ENCODE measurements around the gene PAPSS1.
"Not testable (repeated sequence)": the region's sequence is repeated elsewhere in the genome, so short reads cannot be mapped to it uniquely, and the experiment has no call there.

PAPSS1 gene

DNA sequence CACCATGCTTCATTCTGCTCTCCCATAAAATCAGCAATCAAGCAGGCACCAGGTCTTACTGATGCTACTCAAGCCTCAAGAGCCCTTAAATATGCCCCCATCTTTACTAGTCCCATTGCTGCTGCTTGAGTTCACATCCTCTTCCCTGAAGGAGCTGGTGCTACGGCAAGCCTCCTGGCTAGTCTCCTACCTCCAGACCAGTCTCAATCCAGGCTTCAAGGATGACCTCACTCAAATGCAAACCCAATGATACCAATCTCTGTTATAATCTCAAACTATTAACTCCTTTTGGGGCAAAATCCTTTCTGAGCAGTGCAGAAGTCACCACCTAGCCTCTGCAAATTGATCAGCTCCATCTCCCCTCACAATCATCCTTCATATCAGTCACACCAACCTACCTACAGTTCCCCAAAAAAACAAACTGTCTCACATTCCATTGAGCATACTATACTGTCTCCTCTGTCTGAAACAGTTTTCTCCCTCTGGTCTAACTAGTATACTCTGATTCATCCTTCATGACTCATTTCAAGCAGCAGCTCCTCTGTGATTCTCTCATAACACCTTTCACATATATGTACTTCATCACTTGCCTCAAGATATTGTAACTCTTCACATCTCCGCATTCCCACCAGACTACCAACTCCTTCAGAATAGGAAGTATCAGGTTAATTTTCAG is 30.0 kb downstream of the PAPSS1 start:
- DNase-seq (ENCODE audit: low read depth, low spot score) = no peak

DNA sequence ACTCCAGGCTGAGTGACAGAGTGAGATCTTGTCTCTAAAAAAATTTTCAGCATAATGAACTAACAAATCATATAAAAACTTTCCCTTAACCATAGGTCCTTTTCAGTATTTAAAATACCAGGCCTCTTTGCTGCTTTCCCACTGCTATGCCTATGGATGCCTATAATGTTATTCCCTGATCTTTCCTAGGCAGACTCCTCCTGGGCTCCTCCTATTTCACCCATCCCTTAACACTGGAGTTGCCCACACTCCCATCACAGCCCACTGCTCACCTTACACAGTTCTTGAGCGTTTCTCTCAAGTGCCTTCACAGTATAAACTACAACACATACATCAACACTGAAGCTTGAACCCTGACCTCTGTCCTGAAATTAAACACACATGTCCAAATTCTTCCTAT is 31.6 kb downstream of the PAPSS1 start:
- DNase-seq (ENCODE audit: low read depth, low spot score) = no peak

DNA sequence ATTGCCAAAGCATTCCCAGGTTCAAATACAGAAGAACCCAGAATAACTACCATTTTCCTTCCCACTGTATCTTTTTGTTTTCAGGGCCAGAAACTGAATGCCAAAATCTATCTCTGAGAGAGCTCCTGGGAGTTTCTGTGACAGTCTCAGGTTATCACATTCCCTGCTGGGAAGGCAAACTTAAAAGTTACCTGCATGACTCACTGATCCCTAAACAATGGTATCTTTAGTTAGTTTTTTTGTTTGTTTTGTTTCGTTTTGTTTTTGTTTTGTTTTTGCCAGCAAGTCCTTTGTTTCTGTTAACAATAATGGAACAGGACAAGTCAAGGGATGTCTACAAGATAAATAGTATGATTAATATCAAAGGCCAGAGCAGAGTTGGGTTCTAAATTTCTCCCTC is 34.3 kb downstream of the PAPSS1 start:
- DNase-seq (ENCODE audit: low read depth, low spot score) = no peak

DNA sequence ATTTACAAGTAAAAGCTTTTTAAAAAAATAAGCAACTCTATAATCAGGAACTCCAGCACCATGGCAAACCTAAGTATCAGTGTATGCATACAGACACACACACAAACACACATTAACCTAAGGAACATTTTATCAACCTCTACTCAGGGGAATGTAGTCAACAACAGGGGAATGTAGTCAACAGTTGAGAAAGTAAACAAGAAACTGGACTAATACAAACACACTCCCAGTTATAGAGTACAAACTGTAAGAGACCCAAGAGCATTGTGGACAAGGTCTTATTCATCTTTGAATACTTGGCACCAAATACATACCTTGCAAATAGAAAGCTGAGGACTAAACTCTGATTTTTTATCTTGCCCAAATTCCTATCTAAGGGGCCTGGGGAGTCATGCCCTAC is 36.2 kb downstream of the PAPSS1 start:
- DNase-seq (ENCODE audit: low read depth, low spot score) = no peak

DNA sequence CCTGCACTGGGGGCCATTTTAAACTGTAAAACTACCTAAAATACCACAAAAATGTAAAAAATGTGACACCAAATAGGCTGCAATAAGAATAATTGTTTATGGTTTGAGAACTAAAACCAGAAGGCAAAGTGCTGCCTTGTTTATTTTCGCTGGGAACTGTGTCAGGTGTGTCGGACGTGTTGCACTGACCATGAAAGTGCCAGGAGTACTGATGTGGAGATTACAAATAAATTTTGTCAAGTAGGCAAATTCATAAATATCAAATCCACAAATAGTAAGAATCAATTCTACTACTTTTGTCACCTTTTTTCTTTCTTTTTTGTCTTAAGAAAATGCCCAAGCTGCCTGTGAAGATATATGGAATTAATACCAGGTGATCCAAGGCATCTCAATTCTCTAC is 37.7 kb downstream of the PAPSS1 start:
- no peak for DNase-seq (ENCODE audit: low read depth, low spot score)

DNA sequence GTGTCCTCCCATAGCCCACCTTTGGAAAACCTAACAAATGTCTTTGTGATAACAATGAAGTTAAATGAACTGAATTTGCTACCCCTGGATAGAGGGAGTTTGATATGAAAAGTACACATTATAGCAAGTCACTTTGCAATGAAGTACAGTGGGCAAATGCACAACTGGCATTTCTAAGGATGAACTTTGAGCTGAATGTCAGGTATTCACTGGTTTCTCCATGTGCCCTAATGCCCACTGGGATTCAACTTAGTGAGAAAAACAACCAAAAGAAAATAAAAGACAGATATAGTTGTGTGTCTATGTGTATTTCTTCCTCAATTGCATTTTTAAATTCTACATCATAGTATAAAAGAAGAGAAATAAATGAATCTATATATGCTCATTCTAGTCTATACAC is 51.0 kb downstream of the PAPSS1 start:
- DNase-seq (ENCODE audit: low read depth, low spot score) = no peak

DNA sequence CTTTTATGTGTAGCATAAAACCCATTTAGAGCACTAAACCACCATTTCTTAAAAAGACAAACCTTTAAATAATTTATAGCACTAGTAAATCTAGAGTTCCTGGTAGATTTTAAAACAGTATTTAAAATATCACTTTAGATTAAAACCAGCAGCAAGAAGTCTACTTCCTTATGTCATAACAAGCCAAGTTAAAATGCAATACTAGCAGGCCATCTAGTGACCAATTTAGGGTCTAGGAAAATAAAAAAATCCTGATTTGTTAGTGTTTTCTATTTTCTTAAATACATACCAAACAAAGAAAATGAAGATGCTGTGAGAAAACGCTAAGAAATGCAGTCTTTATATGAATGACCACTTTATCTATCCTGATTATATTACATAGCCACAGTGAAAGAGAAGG is 53.9 kb downstream of the PAPSS1 start:
- no peak for DNase-seq (ENCODE audit: low read depth, low spot score)

DNA sequence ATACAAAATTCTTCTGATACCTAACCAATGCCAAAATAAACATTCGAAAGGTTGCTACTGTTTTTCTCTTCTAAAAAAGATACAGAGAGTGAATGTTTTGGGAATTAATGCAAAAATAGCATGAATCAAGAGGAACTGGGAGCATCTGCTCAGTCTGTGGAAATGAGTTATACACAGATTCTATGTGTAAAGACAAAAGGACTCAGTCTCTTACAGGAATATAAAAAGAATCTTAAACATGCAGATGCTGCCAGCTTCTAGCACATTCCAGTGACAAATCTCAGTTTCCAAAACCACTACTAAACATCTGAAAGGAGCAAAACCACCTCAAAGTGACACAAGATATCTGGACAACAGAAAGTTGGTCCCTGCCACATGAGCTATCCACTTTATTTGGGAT is 55.0 kb downstream of the PAPSS1 start:
- DNase-seq (ENCODE audit: low read depth, low spot score) = no peak

DNA sequence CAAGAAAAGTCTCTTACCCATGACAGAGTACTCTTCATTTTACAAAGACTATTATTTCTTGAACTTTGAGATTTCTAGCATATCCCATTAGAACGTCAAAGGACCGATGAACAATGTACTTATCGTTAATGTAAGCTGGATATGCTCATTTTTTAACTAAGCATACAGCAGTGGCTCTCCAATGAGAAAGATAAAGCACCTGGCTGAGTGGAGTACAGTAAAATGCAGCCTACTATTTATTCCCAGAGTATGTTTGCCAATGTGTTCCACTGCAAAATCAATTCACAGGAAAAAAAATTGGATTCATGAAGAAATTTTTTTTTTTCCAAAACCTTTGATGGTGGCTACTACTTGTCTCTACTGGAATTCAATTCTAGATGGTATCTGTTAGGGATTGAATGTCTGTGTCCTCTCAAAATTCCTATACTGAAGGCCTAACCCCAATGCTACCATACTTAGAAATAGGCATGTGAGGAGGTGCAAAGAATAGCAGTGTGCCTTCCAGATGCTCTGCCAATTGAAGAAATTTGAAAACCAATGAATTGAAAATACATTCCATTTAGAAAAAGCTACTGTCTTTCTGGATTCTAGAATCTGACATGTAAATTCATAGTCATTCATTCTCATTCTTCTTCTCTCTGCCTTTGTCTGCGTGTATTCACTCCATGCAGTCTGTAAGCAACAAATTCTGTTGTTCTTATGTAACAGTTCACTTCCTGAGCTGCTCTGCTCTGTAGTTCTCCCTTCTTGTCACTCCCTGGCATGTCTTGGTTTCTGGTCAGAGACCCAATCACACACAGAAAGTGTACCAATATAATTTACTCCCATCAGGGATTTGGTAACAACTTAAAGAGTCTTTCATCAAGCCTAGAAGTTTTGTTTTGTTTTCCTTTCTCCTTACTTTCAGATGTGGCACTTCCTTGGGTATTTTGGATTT is 61.4 kb downstream of the PAPSS1 start:
- no peak for DNase-seq (ENCODE audit: low read depth, low spot score)

DNA sequence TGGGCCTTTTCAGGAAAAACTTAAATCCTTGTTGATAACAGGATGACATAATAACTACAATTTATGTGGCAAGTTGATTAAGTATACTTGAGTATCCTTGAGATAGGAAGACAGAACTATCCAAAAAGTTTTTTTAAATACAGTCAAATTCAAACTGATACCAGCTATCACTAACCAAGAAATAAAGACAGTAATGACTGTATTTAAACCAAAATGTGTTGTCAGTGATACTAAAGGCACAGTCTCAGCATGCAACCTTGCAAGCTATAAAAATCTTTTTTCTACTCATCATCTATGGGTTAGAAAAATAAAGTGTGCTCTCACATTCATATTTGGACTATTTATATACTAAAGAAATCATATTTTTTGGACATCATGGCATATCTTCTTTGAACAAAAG is 64.7 kb downstream of the PAPSS1 start:
- DNase-seq (ENCODE audit: low read depth, low spot score) = no peak

DNA sequence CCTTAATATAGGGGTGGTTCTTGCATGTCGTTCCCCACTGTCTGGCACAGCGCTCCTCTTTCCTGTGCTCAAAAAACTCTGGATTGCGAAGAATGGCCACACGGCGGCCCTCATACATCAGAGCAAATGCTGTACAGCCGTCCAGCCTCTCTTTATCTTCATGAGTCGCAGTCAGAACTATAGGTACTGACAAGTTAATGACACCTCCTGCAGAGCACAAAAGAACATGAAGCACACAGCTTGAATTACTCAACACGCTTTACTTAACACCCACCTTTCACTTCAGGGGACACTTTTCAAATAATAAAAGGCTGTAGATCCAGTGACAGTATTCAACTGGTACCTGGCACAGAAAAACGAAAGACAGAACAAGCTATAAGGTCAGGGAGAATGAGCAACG is 65.3 kb downstream of the PAPSS1 start:
- no peak for DNase-seq (ENCODE audit: low read depth, low spot score)

DNA sequence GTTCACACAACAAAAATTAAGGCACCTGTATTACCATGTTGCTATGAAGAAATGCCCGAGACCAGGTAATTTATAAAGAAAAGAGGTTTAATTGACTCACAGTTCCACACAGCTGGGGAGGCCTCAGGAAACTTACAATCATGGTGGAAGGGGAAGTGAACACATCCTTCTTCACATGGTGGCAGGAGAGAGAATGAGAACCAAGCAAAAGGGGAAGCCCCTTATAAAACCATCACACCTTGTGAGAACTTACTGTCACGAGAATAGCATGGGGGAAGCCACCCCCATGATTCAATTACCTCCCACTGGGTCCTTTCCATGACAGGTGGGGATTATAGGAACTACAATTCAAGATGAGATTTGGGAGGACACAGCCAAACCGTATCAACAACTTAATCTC is 68.6 kb downstream of the PAPSS1 start:
- DNase-seq (ENCODE audit: low read depth, low spot score) = not testable (repeated sequence)

DNA sequence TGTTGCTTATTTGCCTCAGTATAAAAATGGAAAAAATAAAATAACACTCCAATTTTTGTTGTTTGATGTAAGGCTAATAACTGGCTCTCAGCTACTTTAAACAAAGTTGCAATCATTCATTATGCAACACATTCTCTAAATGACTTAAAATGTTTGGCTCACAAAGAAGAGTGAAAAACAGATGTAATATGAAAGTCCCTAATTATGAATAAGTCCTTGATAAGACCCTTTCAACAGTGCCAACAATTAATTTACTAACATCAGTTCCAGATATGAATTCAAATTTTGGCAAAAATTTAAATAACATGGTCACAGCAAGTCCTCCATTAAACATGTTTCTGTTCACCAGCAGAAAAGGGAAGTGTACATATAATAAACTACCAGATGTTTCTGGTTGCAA is 69.8 kb downstream of the PAPSS1 start:
- no peak for DNase-seq (ENCODE audit: low read depth, low spot score)

DNA sequence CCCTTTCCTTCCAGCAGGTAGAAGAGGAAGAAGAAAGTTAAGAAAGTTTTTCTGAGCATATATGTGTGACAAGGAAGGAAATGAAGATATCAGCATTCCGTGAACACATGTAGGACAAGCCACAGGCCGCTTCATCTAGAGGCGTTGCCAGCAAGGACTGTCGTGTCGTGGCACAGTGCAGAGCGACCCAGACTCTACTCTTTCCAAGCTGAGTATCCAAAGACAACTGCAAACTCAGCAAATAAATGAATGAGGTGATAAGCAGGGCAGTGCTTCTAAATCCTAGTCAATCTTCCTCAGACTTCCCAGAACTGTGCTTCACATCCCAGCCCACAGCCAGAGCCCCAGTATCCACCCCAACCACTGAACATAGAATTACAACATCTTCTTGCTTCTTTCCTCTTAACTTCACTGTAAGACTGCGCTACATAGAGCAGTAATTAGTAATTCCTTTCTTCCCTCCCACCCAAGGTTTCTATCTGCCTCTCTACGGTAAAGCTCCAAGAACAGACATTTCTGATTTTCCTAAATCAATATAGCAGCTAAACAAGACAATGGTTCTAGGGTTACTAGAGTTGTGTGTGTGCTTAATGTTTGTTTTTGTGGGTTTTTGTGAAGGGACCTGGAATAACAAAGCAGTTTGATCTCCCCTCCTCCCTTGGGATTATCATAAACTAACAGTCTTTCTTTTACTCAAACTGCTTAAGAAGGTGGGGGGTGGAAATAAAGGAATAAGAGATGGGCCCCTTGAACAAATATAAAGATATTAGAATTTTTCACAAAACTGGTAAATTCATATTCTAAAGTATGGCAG is 71.6 kb downstream of the PAPSS1 start:
- no peak for DNase-seq (ENCODE audit: low read depth, low spot score)

DNA sequence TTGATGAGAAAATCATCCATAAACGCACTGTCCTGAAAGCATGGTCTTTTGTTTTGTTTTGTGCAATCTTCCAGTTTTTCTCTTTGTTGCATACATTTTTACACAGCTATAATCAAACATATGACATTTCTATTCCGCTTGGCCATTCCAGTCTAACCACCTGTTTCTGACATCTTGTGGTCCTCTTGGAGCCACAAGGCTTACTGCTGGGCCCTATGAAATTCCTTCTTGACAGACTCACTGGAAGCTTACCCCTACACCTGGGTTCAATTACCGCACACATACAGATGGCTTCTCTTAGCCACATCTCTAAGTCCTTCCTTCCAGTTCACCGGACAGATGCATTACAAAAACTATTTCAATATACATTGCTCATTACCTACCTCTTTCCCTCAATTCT is 72.4 kb downstream of the PAPSS1 start:
- DNase-seq (ENCODE audit: low read depth, low spot score) = no peak

DNA sequence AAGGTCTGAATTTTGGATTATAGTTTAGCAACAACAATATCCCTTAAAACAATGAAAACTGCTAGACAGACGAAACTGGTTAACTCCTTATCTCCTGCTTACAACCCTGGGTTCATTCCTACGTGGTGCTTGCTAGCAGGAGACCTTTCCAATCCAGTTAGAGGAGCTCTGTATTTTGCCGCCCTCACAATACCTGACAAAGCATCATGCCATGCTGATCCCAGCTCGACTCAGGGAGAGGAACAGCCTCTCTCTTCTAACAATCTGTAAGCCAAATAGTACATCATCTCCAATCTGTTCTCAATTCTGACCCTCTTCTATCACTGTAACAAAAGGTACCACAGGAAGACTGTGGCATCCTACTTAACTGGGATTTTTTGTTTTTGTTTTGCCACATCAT is 74.4 kb downstream of the PAPSS1 start:
- DNase-seq (ENCODE audit: low read depth, low spot score) = no peak

DNA sequence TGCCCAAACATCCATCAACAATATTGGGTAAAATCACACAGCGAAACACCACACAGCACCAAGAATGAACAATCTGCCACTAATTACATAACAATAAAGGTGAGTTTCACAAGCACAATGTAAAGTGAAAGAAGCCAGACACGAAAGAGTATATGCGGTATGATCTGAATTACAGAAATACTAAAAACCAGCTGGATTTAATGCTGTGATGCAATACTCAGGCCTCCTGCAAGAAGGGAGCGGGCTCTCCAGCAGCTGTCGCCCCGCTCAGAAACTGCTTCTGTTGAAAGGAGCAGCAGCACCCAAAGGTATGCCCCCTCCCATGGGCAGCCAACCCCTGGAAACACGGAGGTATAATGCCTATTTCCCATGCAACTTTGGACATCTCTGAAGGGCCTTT is 77.0 kb downstream of the PAPSS1 start:
- no peak for DNase-seq (ENCODE audit: low read depth, low spot score)

DNA sequence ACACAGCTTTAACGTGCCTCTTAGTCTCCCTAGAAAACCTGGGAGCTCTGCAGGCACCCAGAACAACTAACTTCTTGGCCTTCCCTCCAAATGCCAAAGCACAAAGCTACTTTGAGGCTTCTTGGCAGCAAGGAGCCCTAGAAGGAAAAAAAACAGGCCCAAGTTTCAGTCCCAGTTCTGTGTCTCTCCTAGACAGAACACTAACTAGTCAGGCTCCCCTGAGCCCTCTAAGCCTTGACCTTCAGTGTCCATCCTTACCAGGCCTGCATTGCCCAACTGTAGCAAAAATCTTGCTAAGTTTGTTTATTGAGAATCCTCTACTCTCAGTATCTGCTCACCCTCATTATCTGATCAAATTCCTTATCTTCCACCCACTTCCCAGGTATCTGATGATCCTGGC is 79.2 kb downstream of the PAPSS1 start:
- no peak for DNase-seq (ENCODE audit: low read depth, low spot score)

DNA sequence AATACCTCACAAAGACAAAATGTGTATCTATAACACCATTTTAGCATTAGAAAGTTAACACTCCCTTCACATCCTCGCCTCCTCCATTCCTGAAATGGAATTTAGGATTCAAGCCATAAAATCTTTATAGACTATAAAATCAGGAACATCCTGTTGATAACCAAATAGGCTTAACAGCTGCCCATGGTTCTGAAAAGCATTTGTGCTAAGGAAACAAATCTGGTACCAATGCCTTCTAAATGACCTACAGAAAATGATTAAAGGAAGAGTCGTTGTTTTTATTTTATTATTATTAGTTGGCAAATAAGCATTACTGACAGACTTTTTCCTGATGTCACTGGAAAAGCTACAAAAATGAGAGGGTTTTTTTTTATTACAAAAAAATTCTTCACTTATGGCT is 79.8 kb downstream of the PAPSS1 start:
- DNase-seq (ENCODE audit: low read depth, low spot score) = no peak

DNA sequence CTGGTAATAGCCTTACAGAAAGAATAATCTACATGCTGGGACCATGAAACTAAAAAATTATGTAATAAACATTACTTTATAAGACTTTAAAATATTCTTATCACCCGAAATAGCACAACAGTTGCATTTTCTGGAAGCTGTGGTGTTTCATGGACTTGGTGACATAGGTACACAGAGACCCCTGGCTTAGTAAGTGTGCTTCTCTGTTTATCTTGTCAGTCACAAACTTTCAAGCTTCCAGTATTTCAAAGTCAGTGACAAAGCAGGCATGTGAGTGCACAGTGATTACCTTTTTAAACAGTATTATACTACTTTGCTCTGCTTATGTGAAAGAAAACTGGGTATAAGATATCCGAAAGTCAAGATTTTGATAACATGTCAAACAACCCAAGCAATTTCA is 84.3 kb downstream of the PAPSS1 start:
- no peak for DNase-seq (ENCODE audit: low read depth, low spot score)

DNA sequence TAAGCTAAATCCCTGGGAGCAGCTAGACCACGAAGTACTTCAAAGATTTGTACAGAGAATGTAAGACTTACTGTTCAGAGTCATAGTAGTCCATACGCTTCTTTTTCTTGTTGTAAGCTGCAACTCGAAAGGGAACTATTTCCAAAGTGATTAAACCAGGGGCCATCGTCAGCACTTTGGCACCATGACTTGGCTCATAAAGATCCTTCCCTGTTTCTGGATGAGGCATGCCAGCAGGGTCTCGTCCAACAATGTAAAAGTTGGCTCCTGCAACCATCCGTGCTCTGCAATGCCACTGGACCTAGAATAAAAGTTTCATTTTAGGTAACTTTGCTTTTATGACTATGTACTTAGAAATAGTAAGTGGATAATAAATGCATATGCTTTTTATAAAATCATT is 88.5 kb downstream of the PAPSS1 start:
- no peak for DNase-seq (ENCODE audit: low read depth, low spot score)

DNA sequence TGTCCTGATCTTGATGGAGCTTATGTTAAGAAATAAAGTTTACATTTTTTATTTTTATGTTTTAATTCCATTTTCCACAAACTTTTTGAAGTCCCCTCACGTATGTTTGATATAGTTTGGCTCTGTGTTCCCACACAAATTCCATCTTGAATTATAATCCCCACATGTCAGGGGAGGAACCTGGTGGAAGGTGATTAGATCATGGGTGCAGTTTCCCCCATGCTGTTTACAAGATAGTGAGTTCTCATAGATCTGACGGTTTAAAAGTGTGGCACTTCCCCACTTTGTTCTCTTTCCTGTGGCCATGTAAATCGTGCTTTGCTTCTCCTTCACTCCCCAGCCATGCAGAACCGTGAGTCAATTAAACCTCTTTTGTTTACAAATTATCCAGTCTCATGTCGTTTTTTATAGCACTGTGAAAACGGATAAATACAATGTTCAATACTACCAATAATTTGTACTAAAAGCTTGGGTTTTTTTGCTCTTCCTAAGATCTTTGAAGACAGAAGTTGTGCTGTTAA is 89.8 kb downstream of the PAPSS1 start:
- no peak for DNase-seq (ENCODE audit: low read depth, low spot score)
